Neural progenitor cell (in vitro differentiated cells): ENCODE data around the gene TSC22D4.

Source experiments
- CTCF ChIP-seq: fragments of 200-600 bp; sonication (generic); IDR thresholded peaks from 2 replicates; pipeline ENCODE4 v1.5.1; 2017; ENCODE audit warnings: antibody characterized with exemption, mild to moderate bottlenecking
- EZH2 ChIP-seq: fragments of 200-600 bp; sonication (generic); IDR thresholded peaks from 2 replicates; pipeline ENCODE4 v1.6.1; 2017; ENCODE audit warnings: antibody characterized with exemption, mild to moderate bottlenecking, moderate library complexity
- EZH2phosphoT487 ChIP-seq: fragments of 200-600 bp; sonication (generic); IDR thresholded peaks from 2 replicates; pipeline ENCODE4 v1.6.1; 2017; ENCODE audit warnings: antibody characterized with exemption

GRCh38 chr7:100517305-100517704 lies 38.3 kb upstream of the TSC22D4 start:
- TF ChIP-seq CTCF (no peak), EZH2 (no peak), EZH2phosphoT487 (no peak)
